DND-41 (cell line): Measurements from ENCODE around the gene STRADB.

Experiments used
- CTCF ChIP-seq: IDR thresholded peaks from 2 replicates; pipeline ENCODE4 v1.5.1; 2012; ENCODE audit warnings: borderline replicate concordance, low read length, moderate library complexity, mild to moderate bottlenecking; ENCODE audit not compliant: poor library complexity, severe bottlenecking; ENCODE audit errors: extremely low read depth
- EZH2 ChIP-seq: IDR thresholded peaks from 3 replicates; pipeline ENCODE4 v1.6.1; 2012; ENCODE audit warnings: borderline replicate concordance, low read depth, mild to moderate bottlenecking, moderate library complexity, low read length, inconsistent platforms; ENCODE audit not compliant: severe bottlenecking

DNA sequence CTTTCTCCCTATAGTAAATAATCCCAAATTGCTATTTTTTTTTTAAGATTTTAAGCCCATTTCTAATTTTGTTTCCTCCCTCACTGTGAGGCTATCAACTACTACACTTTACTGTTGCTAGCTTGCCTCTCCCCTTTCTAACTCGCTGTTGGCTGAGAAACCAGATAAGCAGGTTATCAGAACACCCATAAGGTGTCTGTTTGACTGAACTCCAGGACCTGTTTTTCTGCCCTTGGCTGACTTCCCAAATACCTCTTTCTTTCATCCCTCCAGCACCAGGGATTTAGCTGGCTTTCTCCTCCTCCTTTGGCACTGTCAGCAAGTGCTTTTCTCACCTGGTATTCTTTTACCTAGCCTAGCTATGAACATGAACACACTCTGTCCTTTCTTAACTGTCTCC lies 11.4 kb upstream of the STRADB start:
- TF ChIP-seq EZH2 (no peak), CTCF (no peak)
